ENCODE measurements around the gene SND1.

SND1 gene

GRCh38 chr7:127870231-127870907 lies 218.4 kb downstream of the SND1 start:
- no peaks in the 10 kb centered on the region; the same call in 1 of the 2 replicates for H3K36me3 ChIP-seq (replicated peaks; ENCODE audit: insufficient read depth, low read length)
- TF ChIP-seq, protein P1, sequence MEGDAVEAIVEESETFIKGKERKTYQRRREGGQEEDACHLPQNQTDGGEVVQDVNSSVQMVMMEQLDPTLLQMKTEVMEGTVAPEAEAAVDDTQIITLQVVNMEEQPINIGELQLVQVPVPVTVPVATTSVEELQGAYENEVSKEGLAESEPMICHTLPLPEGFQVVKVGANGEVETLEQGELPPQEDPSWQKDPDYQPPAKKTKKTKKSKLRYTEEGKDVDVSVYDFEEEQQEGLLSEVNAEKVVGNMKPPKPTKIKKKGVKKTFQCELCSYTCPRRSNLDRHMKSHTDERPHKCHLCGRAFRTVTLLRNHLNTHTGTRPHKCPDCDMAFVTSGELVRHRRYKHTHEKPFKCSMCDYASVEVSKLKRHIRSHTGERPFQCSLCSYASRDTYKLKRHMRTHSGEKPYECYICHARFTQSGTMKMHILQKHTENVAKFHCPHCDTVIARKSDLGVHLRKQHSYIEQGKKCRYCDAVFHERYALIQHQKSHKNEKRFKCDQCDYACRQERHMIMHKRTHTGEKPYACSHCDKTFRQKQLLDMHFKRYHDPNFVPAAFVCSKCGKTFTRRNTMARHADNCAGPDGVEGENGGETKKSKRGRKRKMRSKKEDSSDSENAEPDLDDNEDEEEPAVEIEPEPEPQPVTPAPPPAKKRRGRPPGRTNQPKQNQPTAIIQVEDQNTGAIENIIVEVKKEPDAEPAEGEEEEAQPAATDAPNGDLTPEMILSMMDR (IDR thresholded peaks at IDR 0.05; ENCODE audit: low read length), result no peak
- TF ChIP-seq EZH2phosphoT487 (IDR thresholded peaks at IDR 0.05; ENCODE audit: low read length), result no peak
- no peak for TF ChIP-seq EZH2 (optimal IDR thresholded peaks at IDR 0.05; ENCODE audit: low read depth, low read length)

GRCh38 chr7:127871226-127871625 lies 219.2 kb downstream of the SND1 start:
- H3K9ac ChIP-seq (ENCODE audit: low read length), result no peak overlapping the region
- H3K4me2 ChIP-seq (ENCODE audit: low read depth, low read length), result no peak overlapping the region
- no peak overlapping the region for H3K27ac ChIP-seq (ENCODE audit: low read length)
- no peaks in the 10 kb centered on the region for H3F3A ChIP-seq (ENCODE audit: insufficient read depth, low read length)
- H3K4me1 ChIP-seq (ENCODE audit: low read length), result peaks cover 14% of the 10 kb centered on the region; the same call in 1 of the 2 replicates
- H3K36me3 ChIP-seq (replicated peaks; ENCODE audit: insufficient read depth, low read length), result no peaks in the 10 kb centered on the region; the same call in 1 of the 2 replicates
- no peaks in the 10 kb centered on the region for H3K9me3 ChIP-seq (replicated peaks; ENCODE audit: insufficient read depth, low read length)
- no peak for TF ChIP-seq EZH2 (optimal IDR thresholded peaks at IDR 0.05; ENCODE audit: low read depth, low read length)
- TF ChIP-seq, protein P1 (IDR thresholded peaks at IDR 0.05; ENCODE audit: low read length), result no peak
- TF ChIP-seq EZH2phosphoT487 (IDR thresholded peaks at IDR 0.05; ENCODE audit: low read length), result no peak
- H3K79me2 ChIP-seq (ENCODE audit: low read length), result peaks cover 96% of the 10 kb centered on the region
- H4K20me1 ChIP-seq (ENCODE audit: insufficient read depth, low read length), result peaks cover 15% of the 10 kb centered on the region; the same call in 1 of the 2 replicates
- no peaks in the 10 kb centered on the region for H3K9me2 ChIP-seq (replicated peaks; ENCODE audit: insufficient read depth, low read length)
- H3K4me3 ChIP-seq (ENCODE audit: low read length), result no peak overlapping the region
- H2AFZ ChIP-seq (ENCODE audit: low read length), result no peak overlapping the region
- H3K27me3 ChIP-seq (replicated peaks; ENCODE audit: insufficient read depth, low read length), result no peaks in the 10 kb centered on the region
- no peak for DNase-seq

More at GRCh38 chr7:127870231-127870907, 218.4 kb downstream of the SND1 start:
- no peak overlapping the region for H3K27ac ChIP-seq (ENCODE audit: low read length)
- H3K27me3 ChIP-seq (replicated peaks; ENCODE audit: insufficient read depth, low read length), result no peaks in the 10 kb centered on the region
- no peak overlapping the region for H3K4me2 ChIP-seq (ENCODE audit: low read depth, low read length)
- peaks cover 17% of the 10 kb centered on the region; the same call in 1 of the 2 replicates for H4K20me1 ChIP-seq (ENCODE audit: insufficient read depth, low read length)
- H3K9me3 ChIP-seq (replicated peaks; ENCODE audit: insufficient read depth, low read length), result no peaks in the 10 kb centered on the region
- H3K9ac ChIP-seq (ENCODE audit: low read length), result no peak overlapping the region
- H2AFZ ChIP-seq (ENCODE audit: low read length), result no peak overlapping the region
- no peak for DNase-seq
- H3K79me2 ChIP-seq (ENCODE audit: low read length), result peaks cover 96% of the 10 kb centered on the region
- H3K9me2 ChIP-seq (replicated peaks; ENCODE audit: insufficient read depth, low read length), result no peaks in the 10 kb centered on the region
- no peak overlapping the region for H3K4me3 ChIP-seq (ENCODE audit: low read length)
- H3F3A ChIP-seq (ENCODE audit: insufficient read depth, low read length), result peaks cover 1% of the 10 kb centered on the region
- H3K4me1 ChIP-seq (ENCODE audit: low read length), result peaks cover 21% of the 10 kb centered on the region; the same call in 1 of the 2 replicates

- Histone ChIP-seq H3F3A (ENCODE audit: insufficient read depth, low read length) (no peaks in the 10 kb centered on the region), H3K4me2 (ENCODE audit: low read depth, low read length) (no peak overlapping the region), H4K20me1 (ENCODE audit: insufficient read depth, low read length) (peaks cover 21% of the 10 kb centered on the region; the same call in 1 of the 2 replicates), H3K79me2 (ENCODE audit: low read length) (peaks cover 96% of the 10 kb centered on the region), H3K27ac (ENCODE audit: low read length) (no peak overlapping the region), H3K9me3 (replicated peaks; ENCODE audit: insufficient read depth, low read length) (no peaks in the 10 kb centered on the region), H3K9ac (ENCODE audit: low read length) (no peak overlapping the region), H2AFZ (ENCODE audit: low read length) (no peak overlapping the region), H3K27me3 (replicated peaks; ENCODE audit: insufficient read depth, low read length) (no peaks in the 10 kb centered on the region), H3K9me2 (replicated peaks; ENCODE audit: insufficient read depth, low read length) (no peaks in the 10 kb centered on the region), H3K4me1 (ENCODE audit: low read length) (peaks cover 14% of the 10 kb centered on the region; the same call in 1 of the 2 replicates), H3K4me3 (ENCODE audit: low read length) (no peak overlapping the region), H3K36me3 (replicated peaks; ENCODE audit: insufficient read depth, low read length) (no peaks in the 10 kb centered on the region; the same call in 1 of the 2 replicates)
- TF ChIP-seq, protein P1 (IDR thresholded peaks at IDR 0.05; ENCODE audit: low read length), result no peak
- TF ChIP-seq EZH2 (optimal IDR thresholded peaks at IDR 0.05; ENCODE audit: low read depth, low read length), result no peak
- no peak for TF ChIP-seq EZH2phosphoT487 (IDR thresholded peaks at IDR 0.05; ENCODE audit: low read length)
- peak; percentile 53 for DNase-seq
Measured at GRCh38 chr7:127872122-127872521, 220.1 kb downstream of the SND1 start.

Measured in MM.1S (cell line).